BJ (cell line): ENCODE results near the gene CD99L2. TPM values are rescaled to one million over a fixed set of nuclear protein-coding genes. Genes with fewer than 3 reads are reported as not detected.
A peak's percentile ranks its signal among the peaks of the same experiment; 100 is the strongest.

ENCODE experiments used
- CTCF ChIA-PET: fragments of 350-600 bp; formaldehyde crosslinking; extraction: SDS; loops from one replicate; lab custom pipeline; 2021; ENCODE audit warnings: antibody characterized with exemption, inconsistent platforms; lab: Yijun Ruan, JAX
- POLR2A ChIA-PET: fragments of 300-600 bp; sonication (Branson Sonifier 250); formaldehyde crosslinking; extraction: SDS; loops from one replicate; lab custom pipeline; 2021; ENCODE audit warnings: antibody characterized with exemption; lab: Charles Lee
- DNase-seq: peaks from one replicate; pipeline ENCODE4 v3.0.0-alpha.2; 2011; ENCODE audit warnings: low read depth
- H3K27me3 ChIP-seq: 2 replicates; pipeline ENCODE4 v1.6.0; 2011; ENCODE audit warnings: low read length; ENCODE audit not compliant: control insufficient read depth, insufficient read depth
- H3K36me3 ChIP-seq: 2 replicates; pipeline ENCODE4 v1.5.1; 2011; ENCODE audit warnings: low read length; ENCODE audit not compliant: control insufficient read depth, insufficient read depth
- H3K4me3 ChIP-seq: 2 replicates; pipeline ENCODE4 v1.5.1; 2011; ENCODE audit warnings: low read depth, mild to moderate bottlenecking, control low read depth, low read length
- CTCF ChIP-seq: IDR thresholded peaks from 2 replicates; pipeline ENCODE4 v1.5.1; 2011; ENCODE audit warnings: low read depth, mild to moderate bottlenecking, control low read depth, inconsistent platforms, low read length, moderate library complexity; ENCODE audit not compliant: insufficient read depth
- polyA plus RNA-seq: library from polyadenylated mRNA; depleted of rRNA; stranded (reverse); fragments of >200 nt; gene quantifications from 2 replicates; pipeline ENCODE4 v1.2.3, GENCODE V29; 2011

CD99L2 gene
- polyA plus RNA-seq, 1 experiment: 92.2 TPM

- H3K4me3 ChIP-seq: no peak overlapping the region
- peaks cover 2% of the 10 kb centered on the region; the same call in 1 of the 2 replicates for H3K36me3 ChIP-seq
- ChIA-PET POLR2A (no interaction called here), CTCF (interaction anchor here (1.2 to 7.4 kb wide), 6 partner anchors 12 to 337 kb away, joined by 3 to 91 read pairs (median 7); no protein-coding TSS in a partner anchor)
- no peak for TF ChIP-seq CTCF
- DNase-seq: no peak
- H3K27me3 ChIP-seq: no peaks in the 10 kb centered on the region
These were observed 125.4 kb downstream of the CD99L2 start for GRCh38 chrX:150773117-150773516.

- no peak for DNase-seq
- Histone ChIP-seq H3K27me3 (no peaks in the 10 kb centered on the region), H3K4me3 (no peak overlapping the region), H3K36me3 (peaks cover 2% of the 10 kb centered on the region; the same call in 1 of the 2 replicates)
- ChIA-PET CTCF (interaction anchor here (0.6 to 7.4 kb wide), 20 partner anchors 8 to 338 kb away, joined by 3 to 91 read pairs (median 4); no protein-coding TSS in a partner anchor), POLR2A (interaction anchor here (0.6 kb wide), 1 partner anchor 9 kb away, joined by 3 read pairs; no protein-coding TSS in a partner anchor)
- peak; percentile 85 for TF ChIP-seq CTCF
These were observed 126.1 kb downstream of the CD99L2 start for GRCh38 chrX:150772150-150772970.

GRCh38 chrX:150771116-150771515 lies 127.4 kb downstream of the CD99L2 start:
- TF ChIP-seq CTCF: no peak

GRCh38 chrX:150770623-150771022 lies 127.8 kb downstream of the CD99L2 start:
- DNase-seq: no peak
- TF ChIP-seq CTCF: no peak
- POLR2A ChIA-PET: no interaction called here
- no peak overlapping the region for H3K4me3 ChIP-seq
- H3K36me3 ChIP-seq: peaks cover 2% of the 10 kb centered on the region; the same call in 1 of the 2 replicates
- CTCF ChIA-PET: interaction anchor here (1.1 to 4.3 kb wide), 4 partner anchors 59 to 312 kb away, joined by 3 to 21 read pairs (median 8); no protein-coding TSS in a partner anchor
- no peaks in the 10 kb centered on the region for H3K27me3 ChIP-seq

More at GRCh38 chrX:150771116-150771515, 127.4 kb downstream of the CD99L2 start:
- Histone ChIP-seq H3K27me3 (no peaks in the 10 kb centered on the region), H3K4me3 (no peak overlapping the region), H3K36me3 (peaks cover 2% of the 10 kb centered on the region; the same call in 1 of the 2 replicates)
- POLR2A ChIA-PET: no interaction called here
- DNase-seq: no peak
- CTCF ChIA-PET: interaction anchor here (1.6 to 7.4 kb wide), 5 partner anchors 59 to 312 kb away, joined by 3 to 91 read pairs (median 8); no protein-coding TSS in a partner anchor

- H3K27me3 ChIP-seq: no peaks in the 10 kb centered on the region
- ChIA-PET POLR2A (no interaction called here), CTCF (interaction anchor here (4.3 kb wide), 1 partner anchor 313 kb away, joined by 21 read pairs; no protein-coding TSS in a partner anchor)
- H3K4me3 ChIP-seq: no peak overlapping the region
- 0 out of 2 replicates have a peak, but pooled peaks cover 1% of the 10 kb centered on the region for H3K36me3 ChIP-seq
- no peak for TF ChIP-seq CTCF
- no peak for DNase-seq
These were observed 129.1 kb downstream of the CD99L2 start for GRCh38 chrX:150769408-150769807.
